ENCODE results near the gene ITPR2. TPM values are rescaled to one million over a fixed set of nuclear protein-coding genes. Genes with fewer than 3 reads are reported as not detected.

Gene ITPR2
- total and polyA plus RNA-seq, 2 of the 8 experiments (the other 6 are each of a cell fraction or from before 2014, with no cell fraction given), result 4.1 to 48.3 TPM

- POLR2A ChIA-PET (ENCODE audit: partially characterized antibody), result no interaction called here
- no peak overlapping the region for H3K18ac ChIP-seq (ENCODE audit: extremely low read depth, low read length)
- FAIRE-seq, result no peak
- TF ChIP-seq EZH2 (IDR thresholded peaks at IDR 0.05; ENCODE audit: low read depth, low read length, severe bottlenecking), result no peak
- TF ChIP-seq BRCA1 (IDR thresholded peaks at IDR 0.05; ENCODE audit: low read depth, low read length), result no peak
- no peak for TF ChIP-seq SIX5 (IDR thresholded peaks at IDR 0.05; ENCODE audit: low read depth, low read length)
- TF ChIP-seq KDM5A (IDR thresholded peaks at IDR 0.05; ENCODE audit: low read length), result no peak
- no peak for TF ChIP-seq SP4 (IDR thresholded peaks at IDR 0.05; ENCODE audit: low read length)
- TF ChIP-seq JUN (IDR thresholded peaks at IDR 0.05; ENCODE audit: low read depth, low read length), result no peak
- no peak for TF ChIP-seq HDAC2 (IDR thresholded peaks at IDR 0.05; ENCODE audit: borderline replicate concordance in 1 of 2, low read depth in 2 of 2, low read length in 2 of 2)
- TF ChIP-seq, protein P1, sequence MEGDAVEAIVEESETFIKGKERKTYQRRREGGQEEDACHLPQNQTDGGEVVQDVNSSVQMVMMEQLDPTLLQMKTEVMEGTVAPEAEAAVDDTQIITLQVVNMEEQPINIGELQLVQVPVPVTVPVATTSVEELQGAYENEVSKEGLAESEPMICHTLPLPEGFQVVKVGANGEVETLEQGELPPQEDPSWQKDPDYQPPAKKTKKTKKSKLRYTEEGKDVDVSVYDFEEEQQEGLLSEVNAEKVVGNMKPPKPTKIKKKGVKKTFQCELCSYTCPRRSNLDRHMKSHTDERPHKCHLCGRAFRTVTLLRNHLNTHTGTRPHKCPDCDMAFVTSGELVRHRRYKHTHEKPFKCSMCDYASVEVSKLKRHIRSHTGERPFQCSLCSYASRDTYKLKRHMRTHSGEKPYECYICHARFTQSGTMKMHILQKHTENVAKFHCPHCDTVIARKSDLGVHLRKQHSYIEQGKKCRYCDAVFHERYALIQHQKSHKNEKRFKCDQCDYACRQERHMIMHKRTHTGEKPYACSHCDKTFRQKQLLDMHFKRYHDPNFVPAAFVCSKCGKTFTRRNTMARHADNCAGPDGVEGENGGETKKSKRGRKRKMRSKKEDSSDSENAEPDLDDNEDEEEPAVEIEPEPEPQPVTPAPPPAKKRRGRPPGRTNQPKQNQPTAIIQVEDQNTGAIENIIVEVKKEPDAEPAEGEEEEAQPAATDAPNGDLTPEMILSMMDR (IDR thresholded peaks at IDR 0.05; ENCODE audit: control extremely low read depth in 1 of 3, insufficient read depth in 1 of 3, low read depth in 1 of 3, low read length in 3 of 3), result no peak
- no peak for TF ChIP-seq GABPA (IDR thresholded peaks at IDR 0.05; ENCODE audit: borderline replicate concordance, insufficient read depth, low read length)
Measured at GRCh38 chr12:26789731-26790644, 43.0 kb downstream of the ITPR2 start.

More at GRCh38 chr12:26789731-26790644, 43.0 kb downstream of the ITPR2 start:
- H4K91ac ChIP-seq (replicated peaks; ENCODE audit: insufficient read length, low read length), result no peak overlapping the region
- H3K4me1 ChIP-seq (replicated peaks in 1 of 4; ENCODE audit: control insufficient read depth in 3 of 4, insufficient read depth in 4 of 4, low read length in 3 of 4), result no peaks in the 10 kb centered on the region
- H2BK120ac ChIP-seq (replicated peaks; ENCODE audit: low read depth, low read length), result no peak overlapping the region
- H3K23ac ChIP-seq (ENCODE audit: insufficient read length), result no peak overlapping the region
- H3K79me2 ChIP-seq (ENCODE audit: control insufficient read depth in 1 of 2, insufficient read depth in 2 of 2, low read length in 2 of 2), result 0 out of 4 replicates have a peak, but pooled peaks cover 0 to 4% of the 10 kb centered on the region in 2 experiments
- H2AFZ ChIP-seq (ENCODE audit: low read length), result no peak overlapping the region
- CTCF ChIA-PET (ENCODE audit: partially characterized antibody), result interaction anchor here (0.9 to 1.5 kb wide), 4 partner anchors 9 to 55 kb away, joined by 3 read pairs; no protein-coding TSS in a partner anchor
- no peak overlapping the region for H2BK5ac ChIP-seq (ENCODE audit: low read depth, low read length)
- H3K56ac ChIP-seq (replicated peaks; ENCODE audit: insufficient read length, low read depth, low read length), result no peak overlapping the region
- H3K14ac ChIP-seq (ENCODE audit: insufficient read length), result no peak overlapping the region
- no peak overlapping the region for H2AK5ac ChIP-seq (ENCODE audit: low read depth, low read length)
- H3K27me3 ChIP-seq (replicated peaks in 1 of 4; ENCODE audit: control insufficient read depth in 3 of 4, extremely low read depth in 1 of 4, insufficient read depth in 3 of 4, low read length in 3 of 4), result no peaks in the 10 kb centered on the region
- H4K20me1 ChIP-seq (replicated peaks in 1 of 2; ENCODE audit: control insufficient read depth in 1 of 2, insufficient read depth in 2 of 2, low read length in 2 of 2), result no peaks in the 10 kb centered on the region
- no peaks in the 10 kb centered on the region for H3K23me2 ChIP-seq (ENCODE audit: low read depth, low read length)
- DNase-seq (ENCODE audit: low read depth in 1 of 2, low spot score in 2 of 2), result no peak
- no peak overlapping the region for H2BK12ac ChIP-seq (ENCODE audit: low read depth, low read length)
- no peak overlapping the region for H4K8ac ChIP-seq (ENCODE audit: extremely low read depth, insufficient read depth, low read length)
- no peak overlapping the region for H3K4ac ChIP-seq (replicated peaks; ENCODE audit: insufficient read length, low read depth, low read length)
- peaks cover 3 to 4% of the 10 kb centered on the region in 2 experiments; a peak in 2 of 4 replicates for H3K9me3 ChIP-seq (ENCODE audit: insufficient read depth in 2 of 2, low read depth in 1 of 2, low read length in 1 of 2)
- H3K9ac ChIP-seq (replicated peaks in 1 of 4; ENCODE audit: extremely low read depth in 1 of 4, low read depth in 3 of 4, low read length in 3 of 4), result no peak overlapping the region
- H3K36me3 ChIP-seq (ENCODE audit: control insufficient read depth in 2 of 4, insufficient read depth in 4 of 4, low read length in 3 of 4), result peaks cover 0 to 6% (median 0%) of the 10 kb centered on the region in 4 experiments; a peak in 2 of 8 replicates
- H3K4me2 ChIP-seq (ENCODE audit: insufficient read depth in 1 of 2, low read depth in 2 of 2, low read length in 2 of 2), result no peak overlapping the region
- WGBS, 2 experiments (ENCODE audit: extremely low coverage in 1 of 2, insufficient coverage in 1 of 2, insufficient read length in 1 of 2, insufficient replicate concordance in 2 of 2, low coverage in 1 of 2, low lambda C conversion rate in 2 of 2, missing lambda C conversion rate in 1 of 2), result 87% methylated on average over 2 of the region's 2 CpGs; no CpG with 5 or more reads in 1 of the 2 experiments
- H3K79me1 ChIP-seq (ENCODE audit: low read depth, low read length), result no peaks in the 10 kb centered on the region; the same call in 1 of the 2 replicates
- H3K4me3 ChIP-seq (ENCODE audit: extremely low read depth in 1 of 4, insufficient read depth in 2 of 4, low read depth in 3 of 4, low read length in 4 of 4), result no peak overlapping the region
- no peak overlapping the region for H2BK20ac ChIP-seq (ENCODE audit: low read length)
- no peak overlapping the region for H3K27ac ChIP-seq (ENCODE audit: low read depth, low read length)
- H4K5ac ChIP-seq (ENCODE audit: insufficient read length, low read depth, low read length), result no peak overlapping the region
- no peak overlapping the region for H2BK15ac ChIP-seq (ENCODE audit: low read length)
